HFF-Myc (cell line): ENCODE results near the gene MTA1.

Experiments
- DNase-seq: peaks from one replicate; pipeline ENCODE4 v3.0.0-alpha.2; 2011; ENCODE audit warnings: low read depth; ENCODE audit errors: extremely low read depth
- H3K4me3 ChIP-seq: replicated peaks from 2 replicates; pipeline ENCODE4 v1.5.1; 2011; ENCODE audit warnings: low read depth, mild to moderate bottlenecking, control low read depth, low read length
- TF ChIP-seq, protein P1 (sequence below): IDR thresholded peaks from 2 replicates; pipeline ENCODE4 v1.5.1; 2012; ENCODE audit warnings: mild to moderate bottlenecking, low read depth, low read length, control low read depth; ENCODE audit errors: missing control alignments

The MTA1 gene

DNA sequence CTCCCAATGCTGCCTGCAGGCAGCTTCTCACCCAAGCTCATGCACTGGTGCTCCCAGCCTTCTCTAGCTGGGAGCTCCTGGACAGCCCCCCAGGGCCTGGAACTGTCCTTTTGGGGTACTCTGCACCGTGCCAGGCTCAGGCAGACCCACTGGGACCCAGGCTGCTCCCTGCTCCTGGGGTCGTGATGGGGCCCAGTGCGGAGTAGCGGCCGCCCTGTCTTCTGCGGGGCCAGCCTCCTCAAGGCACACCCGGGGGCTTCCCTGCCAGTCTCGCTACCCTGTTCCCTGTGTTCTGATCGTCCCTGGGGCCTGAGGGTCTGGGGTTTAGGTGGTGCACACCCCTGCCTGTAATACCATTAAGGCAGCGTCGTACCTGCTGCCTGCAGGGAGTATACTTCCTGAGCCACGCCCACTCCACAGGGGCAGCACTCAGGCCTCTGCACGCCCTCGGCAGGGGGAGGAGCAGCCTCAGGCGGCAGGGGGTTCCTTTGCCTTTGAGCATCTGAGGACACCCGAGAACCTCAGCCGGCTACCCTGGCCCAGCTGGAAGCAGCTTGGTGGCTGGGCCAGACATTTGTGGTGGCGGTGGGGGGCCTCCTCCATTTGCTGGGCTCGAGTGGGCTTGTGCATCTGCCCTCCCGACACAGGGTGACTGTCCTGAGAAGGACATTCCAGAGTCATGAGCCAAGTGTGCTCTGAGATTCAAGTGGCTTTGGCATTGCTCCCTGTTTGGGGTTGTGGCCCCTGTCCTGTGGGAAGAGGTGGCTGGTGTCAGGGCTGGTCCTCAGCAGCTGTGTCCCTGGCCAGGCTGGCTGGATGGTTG lies 45.8 kb downstream of the MTA1 start:
- TF ChIP-seq, protein P1, sequence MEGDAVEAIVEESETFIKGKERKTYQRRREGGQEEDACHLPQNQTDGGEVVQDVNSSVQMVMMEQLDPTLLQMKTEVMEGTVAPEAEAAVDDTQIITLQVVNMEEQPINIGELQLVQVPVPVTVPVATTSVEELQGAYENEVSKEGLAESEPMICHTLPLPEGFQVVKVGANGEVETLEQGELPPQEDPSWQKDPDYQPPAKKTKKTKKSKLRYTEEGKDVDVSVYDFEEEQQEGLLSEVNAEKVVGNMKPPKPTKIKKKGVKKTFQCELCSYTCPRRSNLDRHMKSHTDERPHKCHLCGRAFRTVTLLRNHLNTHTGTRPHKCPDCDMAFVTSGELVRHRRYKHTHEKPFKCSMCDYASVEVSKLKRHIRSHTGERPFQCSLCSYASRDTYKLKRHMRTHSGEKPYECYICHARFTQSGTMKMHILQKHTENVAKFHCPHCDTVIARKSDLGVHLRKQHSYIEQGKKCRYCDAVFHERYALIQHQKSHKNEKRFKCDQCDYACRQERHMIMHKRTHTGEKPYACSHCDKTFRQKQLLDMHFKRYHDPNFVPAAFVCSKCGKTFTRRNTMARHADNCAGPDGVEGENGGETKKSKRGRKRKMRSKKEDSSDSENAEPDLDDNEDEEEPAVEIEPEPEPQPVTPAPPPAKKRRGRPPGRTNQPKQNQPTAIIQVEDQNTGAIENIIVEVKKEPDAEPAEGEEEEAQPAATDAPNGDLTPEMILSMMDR, result no peak
- no peak for DNase-seq
- no peak overlapping the region for H3K4me3 ChIP-seq

DNA sequence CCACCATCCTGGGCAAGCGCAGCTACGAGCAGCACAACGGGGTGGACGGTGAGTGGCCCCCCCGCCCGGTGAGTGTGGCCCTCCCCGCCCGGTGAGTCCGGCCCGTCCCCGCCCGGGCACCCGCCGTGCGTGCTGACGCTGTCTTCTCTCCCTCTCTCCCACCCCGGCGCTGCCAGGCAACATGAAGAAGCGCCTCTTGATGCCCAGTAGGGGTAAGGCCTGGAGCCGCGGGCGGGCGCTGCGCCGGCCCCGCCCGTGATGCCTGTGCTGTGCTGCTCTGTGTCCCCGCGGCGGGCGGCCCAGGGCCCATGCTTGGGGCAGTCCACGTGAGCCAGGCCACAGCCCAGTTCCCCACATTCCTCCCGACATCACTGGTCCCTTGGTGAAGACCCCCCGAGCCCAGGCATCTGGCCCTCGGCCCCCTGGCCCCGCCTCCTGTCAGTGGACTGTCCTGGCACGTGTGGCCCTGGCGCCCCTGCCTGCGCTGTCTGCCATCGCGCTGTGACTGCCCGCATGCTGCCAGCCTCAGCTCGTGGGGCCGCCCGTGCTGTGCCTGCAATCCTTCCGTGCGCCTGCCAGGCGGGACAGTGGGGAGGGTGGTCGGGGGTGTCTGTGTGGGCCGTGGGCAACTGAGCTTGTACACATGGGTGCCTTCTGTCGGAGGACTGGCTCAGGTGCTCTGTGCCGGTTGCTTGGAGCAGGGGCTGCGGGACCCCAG lies 47.1 kb downstream of the MTA1 start:
- TF ChIP-seq, protein P1, result no peak
- no peak for DNase-seq
- H3K4me3 ChIP-seq, result no peak overlapping the region

DNA sequence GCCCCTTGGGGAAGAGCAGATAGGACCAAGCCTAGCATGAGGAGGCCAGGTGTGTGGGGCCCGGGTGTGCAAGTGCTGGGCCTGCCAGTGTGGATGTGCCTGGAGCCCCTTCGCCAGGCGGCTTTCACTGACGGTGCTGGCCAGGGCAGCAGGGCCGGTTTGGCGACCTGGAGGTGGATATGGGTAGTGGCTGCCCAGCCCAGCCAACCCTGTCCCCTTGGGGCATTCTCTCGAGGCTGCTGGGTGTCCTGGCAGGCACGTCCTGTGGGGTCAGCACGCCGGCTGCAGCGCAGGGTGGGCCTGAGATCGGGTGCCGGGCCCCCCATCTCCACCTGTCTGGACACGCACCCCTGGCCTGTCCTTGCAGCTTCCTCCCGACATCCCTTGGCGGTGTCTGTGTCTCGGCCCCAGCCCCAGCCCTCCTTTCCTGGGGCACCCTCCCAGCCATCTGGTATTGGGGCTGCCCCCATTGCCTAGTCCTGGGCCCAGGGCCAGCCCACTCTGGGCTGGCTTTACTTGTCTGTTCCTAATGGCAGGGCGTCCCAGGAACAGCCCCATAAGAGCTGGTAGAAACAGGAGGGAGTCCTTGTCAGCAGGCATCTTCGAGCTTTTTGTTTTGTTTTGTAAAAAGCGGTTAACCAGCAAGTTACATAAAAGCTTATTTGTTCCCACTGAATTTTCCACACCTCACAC lies 47.8 kb downstream of the MTA1 start:
- no peak for DNase-seq
- no peak overlapping the region for H3K4me3 ChIP-seq
- TF ChIP-seq, protein P1, result no peak

DNA sequence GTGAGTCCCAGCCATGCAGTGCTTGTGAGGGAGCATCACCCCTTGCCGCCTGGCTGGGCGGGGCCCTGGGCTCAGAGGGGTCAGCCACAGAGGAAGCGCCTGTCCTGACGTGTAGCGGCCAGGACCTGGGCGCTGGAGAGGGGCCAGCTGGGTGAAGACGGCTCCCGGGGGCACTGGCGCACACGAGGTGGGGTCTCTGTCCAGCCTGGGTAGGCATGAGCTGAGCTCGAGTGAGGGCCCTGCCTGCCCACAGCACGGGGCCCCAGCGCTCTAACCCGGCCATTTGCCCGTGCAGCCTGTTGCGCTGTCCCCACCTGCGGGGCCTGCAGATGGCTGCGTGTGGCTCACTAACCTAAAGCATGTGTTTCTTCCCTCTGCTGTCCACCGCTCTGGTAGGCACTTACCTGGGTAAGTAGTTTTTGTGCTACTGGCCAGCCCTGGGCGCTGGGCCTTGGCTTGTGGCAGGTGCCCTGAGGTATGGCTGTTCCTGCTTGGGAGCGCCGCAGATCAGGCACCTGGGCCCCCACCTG lies 48.4 kb downstream of the MTA1 start:
- DNase-seq, result no peak
- TF ChIP-seq, protein P1, result no peak
- H3K4me3 ChIP-seq, result no peak overlapping the region

- H3K4me3 ChIP-seq, result no peak overlapping the region
- TF ChIP-seq, protein P1, result no peak
- DNase-seq, result no peak
Observed at GRCh38 chr14:105468621-105469241, 49.1 kb downstream of the MTA1 start.
